ENCODE results near the gene CAMSAP2.

The CAMSAP2 gene

DNA sequence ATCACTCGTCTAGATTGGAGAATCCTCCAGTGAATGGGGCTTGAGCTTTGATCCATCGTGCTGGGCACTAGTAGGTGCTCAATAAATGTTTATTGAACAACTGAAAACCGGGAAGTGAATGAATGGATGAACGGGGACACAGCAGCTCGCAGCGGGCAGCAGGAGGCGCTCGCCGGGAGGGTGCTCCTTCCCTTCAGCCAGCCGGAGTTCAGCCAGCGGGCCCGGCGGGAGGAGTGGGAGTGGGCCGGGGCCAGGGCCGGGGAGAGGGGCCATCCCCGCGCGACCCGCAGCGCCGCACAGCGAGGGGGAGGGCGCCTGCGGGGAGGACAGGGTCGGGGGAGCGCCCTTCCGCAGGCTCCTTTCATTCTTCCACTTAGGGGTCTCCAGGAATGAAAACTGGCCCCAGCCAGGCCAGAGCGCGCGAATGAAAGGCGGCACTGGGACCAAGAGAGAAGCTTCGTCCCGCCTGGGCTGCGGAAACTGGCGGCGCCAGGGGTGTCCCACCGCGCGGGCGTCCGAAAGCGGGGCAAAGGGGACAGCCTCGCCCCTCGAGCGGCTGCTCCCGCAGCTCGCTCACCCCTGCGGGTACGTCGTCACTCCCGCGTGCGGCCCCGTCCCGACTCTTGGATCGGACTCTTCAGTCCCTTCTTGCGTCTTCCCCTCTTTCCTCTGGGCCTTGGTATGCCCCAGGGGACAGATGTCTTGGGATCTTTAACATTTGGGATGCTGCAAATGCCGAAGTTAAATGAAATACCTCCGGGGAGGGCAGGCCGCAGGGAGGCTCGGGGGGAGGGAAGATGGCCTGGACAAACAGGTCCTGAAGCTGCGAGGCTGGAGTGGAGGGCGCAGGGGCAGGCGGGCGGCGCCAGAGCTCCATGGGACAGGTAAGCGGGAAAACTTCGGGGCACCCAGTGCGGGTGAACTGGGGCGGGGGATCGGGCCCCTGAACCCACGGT lies 152.4 kb downstream of the CAMSAP2 start (continued):
- TF ChIP-seq ZNF707 (tag by site-specific recombination; IDR thresholded peaks at IDR 0.05) (no peak), ZNF621 (tag by site-specific recombination; IDR thresholded peaks at IDR 0.05) (no peak), ZNF140 (tag by site-specific recombination; IDR thresholded peaks at IDR 0.05) (no peak), ZNF792 (tag by site-specific recombination; IDR thresholded peaks at IDR 0.05) (peak; percentile 98), ZNF121 (tag by site-specific recombination; IDR thresholded peaks at IDR 0.05) (no peak), ZNF202 (tag by site-specific recombination; IDR thresholded peaks at IDR 0.05; ENCODE audit: borderline replicate concordance) (no peak)
- TF ChIP-seq, protein P1, sequence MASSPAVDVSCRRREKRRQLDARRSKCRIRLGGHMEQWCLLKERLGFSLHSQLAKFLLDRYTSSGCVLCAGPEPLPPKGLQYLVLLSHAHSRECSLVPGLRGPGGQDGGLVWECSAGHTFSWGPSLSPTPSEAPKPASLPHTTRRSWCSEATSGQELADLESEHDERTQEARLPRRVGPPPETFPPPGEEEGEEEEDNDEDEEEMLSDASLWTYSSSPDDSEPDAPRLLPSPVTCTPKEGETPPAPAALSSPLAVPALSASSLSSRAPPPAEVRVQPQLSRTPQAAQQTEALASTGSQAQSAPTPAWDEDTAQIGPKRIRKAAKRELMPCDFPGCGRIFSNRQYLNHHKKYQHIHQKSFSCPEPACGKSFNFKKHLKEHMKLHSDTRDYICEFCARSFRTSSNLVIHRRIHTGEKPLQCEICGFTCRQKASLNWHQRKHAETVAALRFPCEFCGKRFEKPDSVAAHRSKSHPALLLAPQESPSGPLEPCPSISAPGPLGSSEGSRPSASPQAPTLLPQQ (tag by site-specific recombination; IDR thresholded peaks at IDR 0.05), result peak; percentile 73; the same call in 1 of the 2 replicates
- TF ChIP-seq, protein P2, sequence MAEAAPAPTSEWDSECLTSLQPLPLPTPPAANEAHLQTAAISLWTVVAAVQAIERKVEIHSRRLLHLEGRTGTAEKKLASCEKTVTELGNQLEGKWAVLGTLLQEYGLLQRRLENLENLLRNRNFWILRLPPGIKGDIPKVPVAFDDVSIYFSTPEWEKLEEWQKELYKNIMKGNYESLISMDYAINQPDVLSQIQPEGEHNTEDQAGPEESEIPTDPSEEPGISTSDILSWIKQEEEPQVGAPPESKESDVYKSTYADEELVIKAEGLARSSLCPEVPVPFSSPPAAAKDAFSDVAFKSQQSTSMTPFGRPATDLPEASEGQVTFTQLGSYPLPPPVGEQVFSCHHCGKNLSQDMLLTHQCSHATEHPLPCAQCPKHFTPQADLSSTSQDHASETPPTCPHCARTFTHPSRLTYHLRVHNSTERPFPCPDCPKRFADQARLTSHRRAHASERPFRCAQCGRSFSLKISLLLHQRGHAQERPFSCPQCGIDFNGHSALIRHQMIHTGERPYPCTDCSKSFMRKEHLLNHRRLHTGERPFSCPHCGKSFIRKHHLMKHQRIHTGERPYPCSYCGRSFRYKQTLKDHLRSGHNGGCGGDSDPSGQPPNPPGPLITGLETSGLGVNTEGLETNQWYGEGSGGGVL (tag by site-specific recombination; IDR thresholded peaks at IDR 0.05), result no peak
- TF ChIP-seq, protein P3, sequence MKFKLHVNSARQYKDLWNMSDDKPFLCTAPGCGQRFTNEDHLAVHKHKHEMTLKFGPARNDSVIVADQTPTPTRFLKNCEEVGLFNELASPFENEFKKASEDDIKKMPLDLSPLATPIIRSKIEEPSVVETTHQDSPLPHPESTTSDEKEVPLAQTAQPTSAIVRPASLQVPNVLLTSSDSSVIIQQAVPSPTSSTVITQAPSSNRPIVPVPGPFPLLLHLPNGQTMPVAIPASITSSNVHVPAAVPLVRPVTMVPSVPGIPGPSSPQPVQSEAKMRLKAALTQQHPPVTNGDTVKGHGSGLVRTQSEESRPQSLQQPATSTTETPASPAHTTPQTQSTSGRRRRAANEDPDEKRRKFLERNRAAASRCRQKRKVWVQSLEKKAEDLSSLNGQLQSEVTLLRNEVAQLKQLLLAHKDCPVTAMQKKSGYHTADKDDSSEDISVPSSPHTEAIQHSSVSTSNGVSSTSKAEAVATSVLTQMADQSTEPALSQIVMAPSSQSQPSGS (tag by site-specific recombination; IDR thresholded peaks at IDR 0.05; ENCODE audit: low read depth), result no peak
- TF ChIP-seq, protein P4, sequence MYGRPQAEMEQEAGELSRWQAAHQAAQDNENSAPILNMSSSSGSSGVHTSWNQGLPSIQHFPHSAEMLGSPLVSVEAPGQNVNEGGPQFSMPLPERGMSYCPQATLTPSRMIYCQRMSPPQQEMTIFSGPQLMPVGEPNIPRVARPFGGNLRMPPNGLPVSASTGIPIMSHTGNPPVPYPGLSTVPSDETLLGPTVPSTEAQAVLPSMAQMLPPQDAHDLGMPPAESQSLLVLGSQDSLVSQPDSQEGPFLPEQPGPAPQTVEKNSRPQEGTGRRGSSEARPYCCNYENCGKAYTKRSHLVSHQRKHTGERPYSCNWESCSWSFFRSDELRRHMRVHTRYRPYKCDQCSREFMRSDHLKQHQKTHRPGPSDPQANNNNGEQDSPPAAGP (tag by site-specific recombination; IDR thresholded peaks at IDR 0.05), result peak; percentile 83
- TF ChIP-seq, protein P5, sequence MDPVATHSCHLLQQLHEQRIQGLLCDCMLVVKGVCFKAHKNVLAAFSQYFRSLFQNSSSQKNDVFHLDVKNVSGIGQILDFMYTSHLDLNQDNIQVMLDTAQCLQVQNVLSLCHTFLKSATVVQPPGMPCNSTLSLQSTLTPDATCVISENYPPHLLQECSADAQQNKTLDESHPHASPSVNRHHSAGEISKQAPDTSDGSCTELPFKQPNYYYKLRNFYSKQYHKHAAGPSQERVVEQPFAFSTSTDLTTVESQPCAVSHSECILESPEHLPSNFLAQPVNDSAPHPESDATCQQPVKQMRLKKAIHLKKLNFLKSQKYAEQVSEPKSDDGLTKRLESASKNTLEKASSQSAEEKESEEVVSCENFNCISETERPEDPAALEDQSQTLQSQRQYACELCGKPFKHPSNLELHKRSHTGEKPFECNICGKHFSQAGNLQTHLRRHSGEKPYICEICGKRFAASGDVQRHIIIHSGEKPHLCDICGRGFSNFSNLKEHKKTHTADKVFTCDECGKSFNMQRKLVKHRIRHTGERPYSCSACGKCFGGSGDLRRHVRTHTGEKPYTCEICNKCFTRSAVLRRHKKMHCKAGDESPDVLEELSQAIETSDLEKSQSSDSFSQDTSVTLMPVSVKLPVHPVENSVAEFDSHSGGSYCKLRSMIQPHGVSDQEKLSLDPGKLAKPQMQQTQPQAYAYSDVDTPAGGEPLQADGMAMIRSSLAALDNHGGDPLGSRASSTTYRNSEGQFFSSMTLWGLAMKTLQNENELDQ (tag by site-specific recombination; IDR thresholded peaks at IDR 0.05; ENCODE audit: low read depth), result no peak
- TF ChIP-seq, protein P6, sequence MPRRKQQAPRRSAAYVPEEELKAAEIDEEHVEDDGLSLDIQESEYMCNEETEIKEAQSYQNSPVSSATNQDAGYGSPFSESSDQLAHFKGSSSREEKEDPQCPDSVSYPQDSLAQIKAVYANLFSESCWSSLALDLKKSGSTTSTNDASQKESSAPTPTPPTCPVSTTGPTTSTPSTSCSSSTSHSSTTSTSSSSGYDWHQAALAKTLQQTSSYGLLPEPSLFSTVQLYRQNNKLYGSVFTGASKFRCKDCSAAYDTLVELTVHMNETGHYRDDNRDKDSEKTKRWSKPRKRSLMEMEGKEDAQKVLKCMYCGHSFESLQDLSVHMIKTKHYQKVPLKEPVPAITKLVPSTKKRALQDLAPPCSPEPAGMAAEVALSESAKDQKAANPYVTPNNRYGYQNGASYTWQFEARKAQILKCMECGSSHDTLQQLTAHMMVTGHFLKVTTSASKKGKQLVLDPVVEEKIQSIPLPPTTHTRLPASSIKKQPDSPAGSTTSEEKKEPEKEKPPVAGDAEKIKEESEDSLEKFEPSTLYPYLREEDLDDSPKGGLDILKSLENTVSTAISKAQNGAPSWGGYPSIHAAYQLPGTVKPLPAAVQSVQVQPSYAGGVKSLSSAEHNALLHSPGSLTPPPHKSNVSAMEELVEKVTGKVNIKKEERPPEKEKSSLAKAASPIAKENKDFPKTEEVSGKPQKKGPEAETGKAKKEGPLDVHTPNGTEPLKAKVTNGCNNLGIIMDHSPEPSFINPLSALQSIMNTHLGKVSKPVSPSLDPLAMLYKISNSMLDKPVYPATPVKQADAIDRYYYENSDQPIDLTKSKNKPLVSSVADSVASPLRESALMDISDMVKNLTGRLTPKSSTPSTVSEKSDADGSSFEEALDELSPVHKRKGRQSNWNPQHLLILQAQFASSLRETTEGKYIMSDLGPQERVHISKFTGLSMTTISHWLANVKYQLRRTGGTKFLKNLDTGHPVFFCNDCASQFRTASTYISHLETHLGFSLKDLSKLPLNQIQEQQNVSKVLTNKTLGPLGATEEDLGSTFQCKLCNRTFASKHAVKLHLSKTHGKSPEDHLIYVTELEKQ (tag by site-specific recombination; IDR thresholded peaks at IDR 0.05; ENCODE audit: borderline replicate concordance), result no peak
- TF ChIP-seq, protein P7, sequence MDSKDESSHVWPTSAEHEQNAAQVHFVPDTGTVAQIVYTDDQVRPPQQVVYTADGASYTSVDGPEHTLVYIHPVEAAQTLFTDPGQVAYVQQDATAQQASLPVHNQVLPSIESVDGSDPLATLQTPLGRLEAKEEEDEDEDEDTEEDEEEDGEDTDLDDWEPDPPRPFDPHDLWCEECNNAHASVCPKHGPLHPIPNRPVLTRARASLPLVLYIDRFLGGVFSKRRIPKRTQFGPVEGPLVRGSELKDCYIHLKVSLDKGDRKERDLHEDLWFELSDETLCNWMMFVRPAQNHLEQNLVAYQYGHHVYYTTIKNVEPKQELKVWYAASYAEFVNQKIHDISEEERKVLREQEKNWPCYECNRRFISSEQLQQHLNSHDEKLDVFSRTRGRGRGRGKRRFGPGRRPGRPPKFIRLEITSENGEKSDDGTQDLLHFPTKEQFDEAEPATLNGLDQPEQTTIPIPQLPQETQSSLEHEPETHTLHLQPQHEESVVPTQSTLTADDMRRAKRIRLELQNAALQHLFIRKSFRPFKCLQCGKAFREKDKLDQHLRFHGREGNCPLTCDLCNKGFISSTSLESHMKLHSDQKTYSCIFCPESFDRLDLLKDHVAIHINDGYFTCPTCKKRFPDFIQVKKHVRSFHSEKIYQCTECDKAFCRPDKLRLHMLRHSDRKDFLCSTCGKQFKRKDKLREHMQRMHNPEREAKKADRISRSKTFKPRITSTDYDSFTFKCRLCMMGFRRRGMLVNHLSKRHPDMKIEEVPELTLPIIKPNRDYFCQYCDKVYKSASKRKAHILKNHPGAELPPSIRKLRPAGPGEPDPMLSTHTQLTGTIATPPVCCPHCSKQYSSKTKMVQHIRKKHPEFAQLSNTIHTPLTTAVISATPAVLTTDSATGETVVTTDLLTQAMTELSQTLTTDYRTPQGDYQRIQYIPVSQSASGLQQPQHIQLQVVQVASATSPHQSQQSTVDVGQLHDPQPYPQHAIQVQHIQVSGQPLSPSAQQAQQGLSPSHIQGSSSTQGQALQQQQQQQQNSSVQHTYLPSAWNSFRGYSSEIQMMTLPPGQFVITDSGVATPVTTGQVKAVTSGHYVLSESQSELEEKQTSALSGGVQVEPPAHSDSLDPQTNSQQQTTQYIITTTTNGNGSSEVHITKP (tag by site-specific recombination; IDR thresholded peaks at IDR 0.05), result peak; percentile 100
- TF ChIP-seq, protein P8, sequence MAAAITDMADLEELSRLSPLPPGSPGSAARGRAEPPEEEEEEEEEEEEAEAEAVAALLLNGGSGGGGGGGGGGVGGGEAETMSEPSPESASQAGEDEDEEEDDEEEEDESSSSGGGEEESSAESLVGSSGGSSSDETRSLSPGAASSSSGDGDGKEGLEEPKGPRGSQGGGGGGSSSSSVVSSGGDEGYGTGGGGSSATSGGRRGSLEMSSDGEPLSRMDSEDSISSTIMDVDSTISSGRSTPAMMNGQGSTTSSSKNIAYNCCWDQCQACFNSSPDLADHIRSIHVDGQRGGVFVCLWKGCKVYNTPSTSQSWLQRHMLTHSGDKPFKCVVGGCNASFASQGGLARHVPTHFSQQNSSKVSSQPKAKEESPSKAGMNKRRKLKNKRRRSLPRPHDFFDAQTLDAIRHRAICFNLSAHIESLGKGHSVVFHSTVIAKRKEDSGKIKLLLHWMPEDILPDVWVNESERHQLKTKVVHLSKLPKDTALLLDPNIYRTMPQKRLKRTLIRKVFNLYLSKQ (tag by site-specific recombination; IDR thresholded peaks at IDR 0.05; ENCODE audit: borderline replicate concordance), result no peak
